HTERT RPE-1 (cell line): ENCODE results near the gene CD244.

Experiments
- in situ Hi-C: fragments of 300-500 bp; cut with MboI; formaldehyde crosslinking; loops from 4 replicates; pipeline ENCODE4 v1.14.3; 2020; ENCODE audit warnings: low sequenced_read_pairs

CD244 gene

GRCh38 chr1:160814856-160815255 is 47.8 kb downstream of the CD244 start:
- in situ Hi-C loops, result no loop called here

GRCh38 chr1:160814316-160814715 is 48.4 kb downstream of the CD244 start:
- in situ Hi-C loops, result no loop called here

- in situ Hi-C loops, result no loop called here
Observed at GRCh38 chr1:160813215-160813614, 49.5 kb downstream of the CD244 start.

GRCh38 chr1:160811147-160811546 is 51.5 kb downstream of the CD244 start:
- in situ Hi-C loops, result no loop called here

DNA sequence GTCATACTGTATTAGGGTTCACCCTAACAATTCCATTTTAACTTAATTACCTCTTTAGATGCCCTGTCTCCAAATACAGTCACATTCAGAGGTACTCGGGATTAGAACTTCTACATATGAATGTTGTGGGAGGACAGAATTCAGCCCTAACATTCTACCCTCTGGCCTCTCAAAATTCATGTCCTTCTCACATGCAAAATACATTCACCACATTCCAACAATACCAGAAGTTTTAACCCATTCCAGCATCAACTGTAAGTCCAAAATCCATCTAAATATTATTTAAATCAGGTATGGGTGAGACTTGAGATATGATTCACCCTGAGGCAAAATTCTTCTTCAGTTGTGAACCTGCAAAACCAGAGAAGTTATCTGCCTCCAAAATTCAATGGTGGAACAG is 52.2 kb downstream of the CD244 start:
- in situ Hi-C loops, result no loop called here

DNA sequence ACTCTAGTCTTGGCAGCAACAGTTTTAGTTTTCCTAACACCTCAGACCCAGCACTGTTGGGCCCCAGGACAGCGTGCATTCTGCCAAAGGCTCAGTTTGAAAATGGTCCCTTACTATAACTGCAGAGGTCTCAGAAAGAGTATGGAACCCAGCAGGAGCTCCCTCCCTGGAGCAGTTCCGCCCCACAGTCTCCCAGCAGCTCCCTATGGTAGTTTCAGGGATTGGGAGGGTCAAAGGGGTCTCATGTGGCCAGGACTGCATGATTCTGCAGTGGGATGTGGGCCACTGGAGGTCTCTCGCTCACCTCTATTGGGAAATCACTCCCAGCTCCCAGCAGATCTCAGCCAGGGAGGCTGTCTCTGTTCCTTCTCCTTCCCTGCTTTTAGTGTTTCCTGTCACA is 54.4 kb downstream of the CD244 start:
- in situ Hi-C loops, result no loop called here

DNA sequence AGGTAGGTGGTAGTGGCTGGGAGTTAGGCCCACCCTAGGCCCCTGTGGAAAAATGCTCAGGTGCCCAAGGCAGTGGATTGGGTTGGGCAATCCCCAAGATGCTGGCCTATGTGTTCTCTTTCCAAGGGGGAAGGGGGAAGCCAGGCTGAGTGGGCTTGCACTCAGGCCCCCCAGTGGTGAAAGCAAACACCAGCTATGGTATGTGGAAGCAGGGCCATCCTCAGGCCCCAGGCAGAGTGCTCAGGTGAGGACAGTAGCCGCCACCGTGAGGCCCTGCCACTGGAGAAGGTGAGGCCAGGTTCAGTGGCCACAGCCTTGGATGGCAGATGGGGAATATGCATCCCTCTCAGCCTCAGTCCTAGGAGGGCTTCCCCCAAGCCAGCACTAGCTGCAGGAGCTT is 54.9 kb downstream of the CD244 start:
- in situ Hi-C loops, result no loop called here

DNA sequence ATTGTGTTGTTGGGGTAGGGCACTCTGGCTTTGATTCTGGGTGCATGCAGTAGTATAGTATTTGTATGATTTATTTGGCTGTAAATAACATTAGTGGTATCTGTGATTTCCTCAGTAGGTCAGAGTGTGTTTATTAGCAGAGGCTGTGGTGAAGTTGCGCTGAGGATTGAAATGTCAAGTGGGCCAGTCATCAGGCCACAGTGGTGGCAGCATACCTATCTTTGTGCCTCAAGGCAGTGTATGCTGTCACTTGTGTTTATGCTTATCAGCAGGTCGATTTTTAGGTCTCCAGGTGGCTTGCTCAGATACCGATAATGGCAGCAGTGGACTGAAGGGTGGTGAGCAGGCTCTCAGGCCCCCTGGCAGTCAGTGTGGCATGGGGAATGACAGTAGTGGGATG is 55.4 kb downstream of the CD244 start:
- in situ Hi-C loops, result no loop called here

GRCh38 chr1:160806784-160807183 is 55.9 kb downstream of the CD244 start:
- in situ Hi-C loops, result no loop called here

- in situ Hi-C loops, result no loop called here
Observed at GRCh38 chr1:160806109-160806665, 56.5 kb downstream of the CD244 start.

- in situ Hi-C loops, result no loop called here
Observed at GRCh38 chr1:160801836-160802580, 60.7 kb downstream of the CD244 start.

GRCh38 chr1:160800645-160801408 is 61.9 kb downstream of the CD244 start:
- in situ Hi-C loops, result no loop called here

DNA sequence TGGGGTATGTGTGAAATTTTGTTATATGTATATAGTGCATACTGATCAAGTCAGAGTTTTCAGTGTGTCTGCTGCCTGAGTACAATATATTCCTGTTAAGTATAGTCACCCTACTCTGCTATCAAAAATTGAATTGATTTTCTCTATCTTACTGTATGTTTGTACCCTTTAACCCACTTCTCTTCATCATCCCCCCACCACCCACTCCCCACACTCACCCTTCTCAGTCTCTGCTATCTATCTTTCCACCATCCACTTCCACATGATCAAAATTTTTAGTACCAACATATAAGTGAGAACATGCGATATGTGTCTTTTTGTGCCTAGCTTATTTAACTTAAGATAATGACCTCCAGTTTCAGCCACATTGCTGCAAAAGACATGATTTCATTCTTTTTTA is 62.5 kb downstream of the CD244 start:
- in situ Hi-C loops, result no loop called here

DNA sequence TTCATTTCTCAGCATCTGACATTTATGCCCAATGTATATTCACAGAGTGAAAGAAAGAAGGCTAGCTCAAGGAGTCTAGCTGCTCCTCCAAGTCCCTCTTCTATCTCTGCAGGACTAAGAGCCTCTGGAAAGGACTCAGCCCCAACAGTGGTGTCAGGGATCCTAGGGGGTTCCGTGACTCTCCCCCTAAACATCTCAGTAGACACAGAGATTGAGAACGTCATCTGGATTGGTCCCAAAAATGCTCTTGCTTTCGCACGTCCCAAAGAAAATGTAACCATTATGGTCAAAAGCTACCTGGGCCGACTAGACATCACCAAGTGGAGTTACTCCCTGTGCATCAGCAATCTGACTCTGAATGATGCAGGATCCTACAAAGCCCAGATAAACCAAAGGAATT is 63.0 kb downstream of the CD244 start:
- in situ Hi-C loops, result no loop called here

DNA sequence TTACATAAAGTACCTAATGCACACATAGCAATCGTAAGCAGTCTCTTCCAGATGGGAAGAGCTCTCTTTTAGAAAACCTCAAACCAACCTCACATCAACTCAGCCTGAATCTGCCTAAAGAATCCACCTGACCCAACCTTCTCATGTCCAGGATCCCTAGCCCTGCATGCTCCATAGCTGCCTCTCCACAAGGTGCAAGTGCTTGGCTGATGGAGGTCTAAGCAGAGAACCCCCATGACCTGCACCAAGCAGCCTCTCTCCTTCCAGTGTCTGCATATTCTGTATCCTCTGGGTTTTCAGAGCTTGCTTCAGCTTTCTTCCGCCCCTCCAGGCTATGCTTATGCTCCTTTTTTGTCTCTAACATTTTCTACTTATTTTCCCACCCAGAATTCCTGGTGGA is 64.2 kb downstream of the CD244 start:
- in situ Hi-C loops, result no loop called here

DNA sequence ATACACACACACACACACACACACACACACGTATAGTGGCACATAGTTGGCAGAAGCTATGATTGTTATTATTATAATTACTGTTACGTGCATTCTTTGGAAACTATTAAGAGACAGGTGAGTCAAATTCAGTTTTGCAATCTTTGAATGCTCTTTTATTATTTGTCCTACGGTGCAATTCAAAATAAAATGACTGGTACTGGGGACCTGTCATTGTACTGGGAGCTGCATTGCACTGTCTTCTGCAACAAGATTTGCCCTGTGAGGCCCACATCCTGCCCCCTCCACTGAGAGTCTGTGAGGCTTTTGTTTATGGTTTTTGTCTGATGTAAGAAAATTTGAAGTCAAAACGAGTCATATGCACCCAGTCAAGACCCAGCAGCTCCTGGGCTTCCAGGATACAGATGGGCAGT is 64.8 kb downstream of the CD244 start:
- in situ Hi-C loops, result no loop called here

DNA sequence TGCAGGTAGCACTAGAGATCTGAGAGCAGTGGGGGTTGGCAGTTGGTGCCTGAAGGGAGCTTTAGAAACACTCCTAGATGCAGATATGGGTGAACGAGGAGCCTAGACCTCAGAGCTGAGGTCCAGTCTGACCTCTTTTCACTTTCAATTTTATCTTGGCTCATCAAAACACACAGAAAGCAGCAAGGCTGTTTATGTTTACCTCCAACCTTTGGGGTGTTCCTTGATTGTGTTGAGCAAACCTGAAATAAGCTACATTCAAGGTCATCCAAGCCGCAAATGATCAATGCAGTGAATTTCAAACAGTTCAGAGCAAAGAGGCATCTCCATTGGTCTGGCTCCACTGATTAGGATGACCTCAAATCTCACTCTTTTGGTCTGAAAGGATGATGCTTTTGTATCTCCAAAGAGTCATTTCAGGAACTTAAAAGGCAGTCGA is 65.4 kb downstream of the CD244 start:
- in situ Hi-C loops, result no loop called here

DNA sequence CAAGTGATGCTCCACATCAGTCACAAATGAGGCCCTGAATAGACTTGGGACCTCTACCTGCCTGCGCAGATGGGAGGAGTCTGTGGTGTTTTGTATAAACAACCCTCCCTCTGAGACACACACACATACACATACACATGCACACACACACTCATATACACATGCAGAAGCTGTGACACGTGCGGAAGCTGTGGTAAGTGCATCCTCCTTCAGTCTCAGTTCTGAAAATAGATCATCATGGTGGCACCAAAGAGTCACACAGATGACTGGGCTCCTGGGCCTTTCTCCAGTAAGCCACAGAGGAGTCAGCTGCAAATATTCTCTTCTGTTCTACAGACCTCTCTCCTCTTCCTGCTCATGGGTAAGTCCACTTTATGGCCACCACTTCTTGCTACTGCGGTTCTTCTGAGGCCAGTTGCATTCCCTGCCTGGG is 66.7 kb downstream of the CD244 start, which contains the start of gene LY9:
LY9 (plus strand) TSS at position 224 of the 433 bp plus-strand sequence; CDS start at position 238, 14 bp downstream.
- in situ Hi-C loops, result no loop called here

DNA sequence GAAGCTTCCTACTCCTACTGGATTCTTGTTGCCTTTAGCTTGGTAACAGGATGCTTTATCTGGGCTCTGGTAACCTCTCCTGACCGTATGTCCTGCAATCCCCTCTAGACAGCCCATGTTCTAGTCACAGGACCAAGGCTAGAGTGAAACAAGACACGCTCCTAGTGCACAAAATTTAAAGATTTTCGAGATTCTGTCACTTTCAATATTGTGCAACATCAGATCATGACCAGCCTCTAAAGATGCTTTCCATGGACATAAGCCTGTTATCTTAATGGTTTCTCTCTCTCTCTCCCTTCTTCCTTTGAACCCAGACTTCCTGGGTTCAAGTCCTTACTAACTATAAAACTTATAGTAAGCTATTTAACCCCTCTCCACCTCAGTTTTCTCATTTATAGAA is 68.3 kb downstream of the CD244 start:
- in situ Hi-C loops, result no loop called here

DNA sequence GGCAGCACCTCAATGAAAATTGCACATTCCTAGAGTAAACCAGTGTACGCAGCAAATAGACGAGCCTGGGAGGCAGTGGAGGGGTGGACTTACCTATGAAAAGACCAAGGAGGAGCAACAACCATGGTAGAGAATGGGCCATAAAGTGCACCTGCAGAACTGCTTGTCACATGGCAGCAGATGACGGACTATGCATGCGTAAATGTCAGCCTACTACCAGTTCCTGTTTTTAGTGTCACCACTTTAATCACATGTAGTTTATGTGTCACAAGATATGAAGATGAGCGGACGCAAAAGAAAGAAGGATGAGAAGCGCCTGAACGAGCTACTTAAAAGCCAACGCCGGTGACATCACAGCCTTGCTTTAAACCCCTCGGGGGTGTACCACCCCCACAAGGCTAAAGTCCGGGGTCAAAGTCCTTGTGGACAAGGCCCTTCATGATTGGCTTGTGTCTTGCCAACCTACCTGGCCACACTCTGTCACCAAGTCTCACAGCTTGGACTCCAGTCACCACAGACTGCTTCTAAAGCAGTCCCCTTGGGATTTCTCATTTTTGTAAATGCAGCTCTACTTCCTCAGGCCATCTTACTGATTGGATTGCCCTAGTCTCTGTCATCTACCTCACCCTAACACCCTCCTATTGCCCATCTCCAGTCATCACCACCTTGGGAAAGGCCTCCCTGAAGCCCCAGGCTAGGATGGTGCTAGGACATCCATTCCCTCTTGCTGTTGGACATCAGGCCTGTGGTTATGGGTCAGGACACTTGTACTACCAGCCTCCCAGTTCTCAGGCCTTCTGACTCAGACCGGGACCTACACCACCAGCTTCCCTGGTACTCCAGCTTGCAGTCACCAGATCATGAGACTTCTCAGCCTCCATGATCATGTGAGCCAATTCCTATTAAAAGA is 72.7 kb downstream of the CD244 start:
- in situ Hi-C loops, result no loop called here
